NCI-H82 (cell line): ENCODE data around the gene SMOC2.

Experiments used
- DNase-seq: peaks from one replicate; lab custom pipeline; 2025; lab: John Stamatoyannopoulos, UW

SMOC2 gene

GRCh38 chr6:168627506-168628175 lies 186.7 kb downstream of the SMOC2 start:
- no peak for DNase-seq

- DNase-seq = no peak
These were observed 187.2 kb downstream of the SMOC2 start for GRCh38 chr6:168628176-168628553.

- no peak for DNase-seq
These were observed 187.8 kb downstream of the SMOC2 start for GRCh38 chr6:168628732-168629245.

- DNase-seq = no peak
These were observed 190.6 kb downstream of the SMOC2 start for GRCh38 chr6:168631564-168631963.

GRCh38 chr6:168632694-168633093 lies 191.7 kb downstream of the SMOC2 start:
- DNase-seq = no peak

- DNase-seq = no peak
These were observed 193.8 kb downstream of the SMOC2 start for GRCh38 chr6:168634541-168635328.

DNA sequence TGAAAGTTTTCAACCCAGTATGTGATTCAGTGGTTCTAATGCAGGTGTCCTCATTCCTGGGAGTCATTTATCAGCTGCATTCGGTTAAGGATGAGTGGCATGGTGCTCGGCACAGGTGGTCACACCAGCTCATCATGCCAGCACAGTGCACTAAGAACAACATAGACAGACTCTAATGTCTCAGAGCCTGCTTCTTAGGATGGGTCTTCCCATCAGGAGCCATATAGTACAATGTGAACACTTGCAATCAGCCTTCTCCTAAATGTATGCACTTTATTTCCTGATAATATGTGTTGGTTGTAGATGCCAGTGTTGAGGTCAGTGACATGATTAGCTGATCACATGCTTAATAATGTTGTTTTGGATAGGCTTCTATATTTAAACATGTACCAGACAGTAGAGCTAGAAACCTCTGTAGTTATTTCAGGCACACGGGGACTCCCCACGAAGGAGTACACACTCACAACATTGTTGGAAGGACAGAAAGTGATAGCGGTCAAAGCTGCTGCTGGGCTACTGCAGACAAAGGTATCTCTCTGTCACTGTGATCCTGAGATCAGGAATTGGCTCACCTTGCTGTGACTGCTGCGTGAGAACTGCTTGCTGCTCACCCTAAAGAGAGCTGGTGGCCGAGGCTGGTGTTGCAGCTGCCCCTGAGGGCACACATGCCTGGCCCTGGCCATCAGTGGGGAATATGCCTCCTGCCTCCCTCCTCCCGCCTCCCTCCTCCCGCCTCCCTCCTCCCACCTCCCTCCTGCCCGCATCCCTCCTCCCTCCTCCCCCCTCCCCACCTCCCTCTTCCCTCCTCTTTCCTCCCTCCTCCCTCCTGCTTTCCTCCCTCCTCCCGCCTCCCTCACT lies 195.4 kb downstream of the SMOC2 start:
- DNase-seq = no peak

GRCh38 chr6:168637834-168638233 lies 196.8 kb downstream of the SMOC2 start:
- DNase-seq = no peak

GRCh38 chr6:168638468-168639271 lies 197.7 kb downstream of the SMOC2 start:
- no peak for DNase-seq

DNA sequence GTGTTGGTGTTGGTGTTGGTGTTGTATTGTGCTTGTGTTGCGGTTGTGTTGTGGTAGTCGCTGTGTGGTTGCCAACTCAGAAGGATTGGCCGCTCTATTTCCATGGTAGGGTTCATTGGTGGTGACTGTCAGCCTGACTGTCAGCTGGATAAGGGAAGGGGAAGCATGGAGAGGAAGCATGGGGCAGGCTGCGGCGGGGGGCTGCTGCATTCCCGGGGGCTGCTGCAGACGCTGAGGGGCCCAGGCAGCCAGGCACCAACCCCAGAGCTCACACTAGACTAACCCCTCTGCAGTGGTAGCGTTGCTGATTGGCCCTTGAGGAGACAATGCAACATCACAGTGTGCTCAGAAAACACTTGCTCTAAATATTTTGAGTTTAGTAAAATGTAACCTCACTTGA lies 199.2 kb downstream of the SMOC2 start:
- DNase-seq = no peak

GRCh38 chr6:168640768-168641167 lies 199.8 kb downstream of the SMOC2 start:
- DNase-seq = no peak

GRCh38 chr6:168641446-168641845 lies 200.5 kb downstream of the SMOC2 start:
- no peak for DNase-seq

- no peak for DNase-seq
These were observed 202.4 kb downstream of the SMOC2 start for GRCh38 chr6:168643401-168643800.

DNA sequence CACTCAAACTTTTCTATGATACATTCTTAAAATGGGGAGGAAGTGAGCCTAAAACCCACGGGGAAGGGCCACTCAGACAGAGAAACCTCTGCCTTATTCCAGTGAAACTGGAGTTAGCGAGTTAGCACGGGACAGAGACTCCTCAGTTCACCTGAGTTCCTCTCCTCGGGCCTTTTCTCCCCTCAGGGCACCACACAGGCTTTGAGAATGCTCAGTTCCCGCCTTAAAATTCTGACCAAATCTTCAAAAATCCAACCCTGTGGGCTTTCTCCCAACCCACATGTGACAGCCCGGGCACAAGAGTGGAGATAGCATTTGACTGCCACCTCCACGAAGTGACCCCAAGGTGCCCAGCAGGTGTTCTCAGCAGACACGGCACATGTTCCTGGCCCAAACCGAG lies 204.3 kb downstream of the SMOC2 start:
- DNase-seq = no peak

GRCh38 chr6:168647271-168647670 lies 206.3 kb downstream of the SMOC2 start:
- no peak for DNase-seq

DNA sequence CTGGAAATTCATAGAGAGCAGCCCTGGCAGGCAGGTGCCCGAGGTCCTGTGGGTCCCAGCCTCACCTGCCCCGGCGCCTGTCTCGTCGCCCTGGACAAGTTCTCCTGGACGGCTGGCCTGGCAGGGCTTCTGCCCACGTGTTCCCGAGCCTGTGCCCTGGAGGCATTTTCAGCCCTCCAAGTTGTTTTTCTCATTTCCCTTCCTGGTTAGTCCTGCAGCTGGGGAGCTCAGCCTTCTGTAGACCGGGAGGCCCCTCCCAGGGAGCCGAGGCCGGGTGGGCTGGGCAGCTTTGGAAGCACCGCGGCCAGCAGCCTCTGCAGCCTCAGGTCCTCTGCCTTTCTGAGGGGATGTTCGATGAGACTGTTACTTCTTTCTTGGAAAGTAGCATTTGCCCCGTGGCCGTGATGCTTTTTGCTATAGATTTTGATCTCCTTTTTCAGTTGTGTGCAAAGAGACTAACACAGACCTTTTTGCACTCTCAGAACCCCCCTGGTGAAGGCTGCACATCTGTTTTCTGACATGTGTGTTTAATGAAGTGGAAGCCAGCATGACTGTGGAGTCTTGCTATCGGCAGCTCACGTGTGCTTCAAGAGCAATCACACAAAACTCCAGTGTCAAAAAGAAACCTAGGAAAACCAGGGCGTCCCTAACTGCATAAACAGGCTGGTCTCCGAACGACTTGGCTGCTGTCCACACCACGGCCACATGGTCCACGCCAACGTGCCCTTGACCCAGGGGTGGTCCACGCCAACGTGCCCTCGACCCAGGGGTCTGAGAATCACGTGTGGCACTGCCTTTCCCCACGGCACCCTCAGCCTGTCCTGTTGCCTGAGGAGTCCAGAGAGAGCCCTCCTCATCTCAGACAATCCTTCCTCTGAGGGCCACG lies 207.5 kb downstream of the SMOC2 start:
- no peak for DNase-seq

GRCh38 chr6:168649209-168649608 lies 208.2 kb downstream of the SMOC2 start:
- no peak for DNase-seq

GRCh38 chr6:168650671-168651111 lies 209.7 kb downstream of the SMOC2 start:
- no peak for DNase-seq

DNA sequence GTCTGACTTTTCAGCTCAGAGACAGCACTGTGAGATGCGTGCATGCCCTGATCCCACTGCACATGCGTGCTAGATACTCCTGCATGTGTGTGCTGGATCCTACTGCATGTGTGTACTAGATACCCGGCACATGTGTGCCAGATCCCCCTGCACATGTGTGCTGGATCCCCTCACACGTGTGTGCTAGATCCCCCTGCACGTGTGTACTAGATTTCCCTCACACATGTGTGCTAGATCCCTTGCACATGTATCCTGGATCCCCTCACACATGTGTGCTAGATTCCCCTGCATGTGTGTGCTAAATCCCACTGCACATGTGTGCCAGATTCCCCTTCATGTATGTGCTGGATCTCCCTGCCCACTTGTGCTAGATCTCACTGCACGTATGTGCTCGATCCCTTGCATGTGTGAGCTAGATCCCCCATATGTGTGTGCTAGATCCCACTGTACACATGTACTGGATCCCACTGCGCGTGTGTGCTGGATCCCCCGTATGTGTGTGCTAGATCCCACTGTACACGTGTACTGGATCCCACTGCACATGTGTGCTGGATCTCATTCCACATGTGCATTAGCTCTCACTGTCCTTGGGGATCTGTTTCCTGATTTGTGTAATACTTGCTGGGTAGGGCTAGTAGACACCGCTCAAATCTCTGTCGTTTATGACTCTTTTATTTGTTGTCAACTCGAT lies 214.6 kb downstream of the SMOC2 start:
- DNase-seq = no peak

DNA sequence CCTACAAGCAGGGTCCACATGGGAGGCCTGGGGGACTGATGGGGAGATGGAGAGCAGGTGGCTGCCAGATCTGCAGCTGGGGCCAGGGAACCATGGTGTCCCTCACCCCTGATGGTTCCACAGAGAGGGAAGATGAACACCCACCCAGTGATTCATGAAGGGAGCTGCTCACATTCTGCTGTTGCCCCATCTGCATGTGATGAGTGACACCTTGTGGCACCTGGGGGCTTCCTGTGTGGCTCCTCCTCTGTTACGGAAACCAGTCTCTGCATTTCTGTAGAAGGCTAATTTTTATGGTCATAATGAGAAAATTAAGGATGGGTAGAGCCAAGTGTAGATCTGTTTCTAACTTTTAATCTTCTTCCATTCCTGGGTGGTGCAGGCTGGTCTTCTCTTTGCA lies 217.1 kb downstream of the SMOC2 start:
- no peak for DNase-seq
